Measurements from ENCODE around the gene LRRC8B. TPM values are rescaled to one million over a fixed set of nuclear protein-coding genes. Genes with fewer than 3 reads are reported as not detected.
"Not testable (repeated sequence)": the region's sequence is repeated elsewhere in the genome, so short reads cannot be mapped to it uniquely, and the experiment has no call there.

LRRC8B gene
- 2.7 TPM for polyA plus RNA-seq (2013, experiment 1 of 2; ENCODE audit: insufficient read length)
- polyA plus RNA-seq (2013, experiment 2 of 2; ENCODE audit: insufficient read length): 2.5 TPM

GRCh38 chr1:89524369-89525168, at the start of gene LRRC8B:
Gene LRRC8B (plus strand): TSS chr1:89524829. CDS start chr1:89582651, 57,822 bp downstream.
- DNase-seq: peak; percentile 84

- no peak for DNase-seq
Observed at GRCh38 chr1:89475269-89475668, 49.4 kb upstream of the LRRC8B start.

GRCh38 chr1:89476072-89476471, 48.6 kb upstream of the LRRC8B start:
- DNase-seq: no peak

GRCh38 chr1:89483010-89483756, 41.4 kb upstream of the LRRC8B start:
- peak; percentile 67 for DNase-seq

GRCh38 chr1:89483757-89484077, 40.9 kb upstream of the LRRC8B start:
- DNase-seq: no peak

GRCh38 chr1:89484092-89485038, 40.3 kb upstream of the LRRC8B start:
- DNase-seq: no peak

- DNase-seq: no peak
Observed at GRCh38 chr1:89487972-89488371, 36.7 kb upstream of the LRRC8B start.

GRCh38 chr1:89489047-89489729, 35.4 kb upstream of the LRRC8B start:
- peak; percentile 55 for DNase-seq

GRCh38 chr1:89490389-89490788, 34.2 kb upstream of the LRRC8B start:
- DNase-seq: no peak

GRCh38 chr1:89499320-89499719, 25.3 kb upstream of the LRRC8B start:
- DNase-seq: no peak

GRCh38 chr1:89502042-89502441, 22.6 kb upstream of the LRRC8B start:
- no peak for DNase-seq

- no peak for DNase-seq
Observed at GRCh38 chr1:89502895-89503294, 21.7 kb upstream of the LRRC8B start.

GRCh38 chr1:89503690-89504089, 20.9 kb upstream of the LRRC8B start:
- no peak for DNase-seq

- not testable (repeated sequence) for DNase-seq
Observed at GRCh38 chr1:89510061-89510460, 14.6 kb upstream of the LRRC8B start.

- DNase-seq: no peak
Observed at GRCh38 chr1:89512996-89513720, 11.5 kb upstream of the LRRC8B start.

GRCh38 chr1:89516055-89516454, 8.6 kb upstream of the LRRC8B start:
- peak; percentile 77 for DNase-seq

- peak; percentile 55 for DNase-seq
Observed at GRCh38 chr1:89518221-89518631, 6.4 kb upstream of the LRRC8B start.

- DNase-seq: peak; percentile 22
Observed at GRCh38 chr1:89519779-89520358, 4.8 kb upstream of the LRRC8B start.

GRCh38 chr1:89521977-89522376, 2.7 kb upstream of the LRRC8B start:
- DNase-seq: not testable (repeated sequence)

GRCh38 chr1:89523572-89524368, 859 bp upstream of the LRRC8B start:
- DNase-seq: no peak

Data from fibroblast of skin of abdomen (primary cell).